B cell (primary cell): Measurements from ENCODE around the gene ATP11A. TPM values are rescaled to one million over a fixed set of nuclear protein-coding genes. Genes with fewer than 3 reads are reported as not detected.

ENCODE experiments used
- ATAC-seq: fragments of 200-7000 bp; cut with Tn5 transposase; one replicate; pipeline ENCODE4 v1.10.0; 2021; ENCODE audit warnings: low read depth, mild to moderate bottlenecking, moderate number of reproducible peaks, moderate library complexity
- CTCF ChIA-PET: fragments of 350-600 bp; sonication (Branson Sonifier 250); formaldehyde crosslinking; loops from one replicate; lab custom pipeline; 2021; ENCODE audit warnings: antibody characterized with exemption, inconsistent platforms; lab: Charles Lee
- POLR2A ChIA-PET: fragments of 350-600 bp; sonication (Branson Sonifier 250); formaldehyde crosslinking; loops from one replicate; lab custom pipeline; 2021; ENCODE audit warnings: antibody characterized with exemption; lab: Charles Lee
- DNase-seq: peaks from one replicate; pipeline ENCODE4 v3.0.0; 2013
- H2AFZ ChIP-seq: 2 replicates; pipeline ENCODE4 v1.6.1; 2012; ENCODE audit warnings: mild to moderate bottlenecking, low read depth, low read length; ENCODE audit not compliant: insufficient read depth, poor library complexity, severe bottlenecking
- H3K27ac ChIP-seq, 2 donors: 1 replicate in 1 of 2; 2 replicates in 1 of 2; pipeline ENCODE4 v1.5.1; 2012 to 2013; ENCODE audit warnings: low read length in 2 of 2, mild to moderate bottlenecking in 2 of 2, moderate library complexity in 1 of 2
- H3K27me3 ChIP-seq, 4 experiments: fragments of 200-600 bp in 1 of 4; sonication (generic) in 1 of 4; replicated peaks in 1 of 4; 1 replicate in 2 of 4; 2 replicates in 2 of 4; pipeline versions ENCODE4 v1.6.1 to v1.7.0; 2013 to 2016; ENCODE audit warnings: low read length in 3 of 4, mild to moderate bottlenecking in 2 of 4, mixed read lengths in 1 of 4, moderate library complexity in 1 of 4; ENCODE audit not compliant: insufficient read depth in 4 of 4, control insufficient read depth in 3 of 4; ENCODE audit errors: control extremely low read depth in 1 of 4
- H3K36me3 ChIP-seq, 2 experiments: replicated peaks in 1 of 2; 1 replicate in 1 of 2; 2 replicates in 1 of 2; pipeline versions ENCODE4 v1.6.1 to v1.7.1; 2013; ENCODE audit warnings: low read length in 1 of 2; ENCODE audit not compliant: insufficient read depth in 2 of 2, control insufficient read depth in 1 of 2; ENCODE audit errors: control extremely low read depth in 1 of 2, extremely low read depth in 1 of 2
- H3K4me1 ChIP-seq, 2 donors: fragments of 200-600 bp in 1 of 2; sonication (generic) in 1 of 2; 1 replicate in 1 of 2; 2 replicates in 1 of 2; pipeline versions ENCODE4 v1.5.1 to v1.6.1; 2013 to 2017; ENCODE audit warnings: low read length in 2 of 2; ENCODE audit not compliant: control insufficient read depth in 2 of 2, insufficient read depth in 2 of 2
- H3K4me2 ChIP-seq: replicated peaks from 2 replicates; pipeline ENCODE3; 2012; ENCODE audit warnings: mild to moderate bottlenecking, low read depth, low read length; ENCODE audit not compliant: poor library complexity, severe bottlenecking
- H3K4me3 ChIP-seq, 5 experiments: fragments of 200-600 bp in 1 of 5; sonication (generic) in 1 of 5; 1 replicate in 3 of 5; 2 replicates in 2 of 5; pipeline versions ENCODE4 v1.5.1 to v1.7.0; 2011 to 2016; ENCODE audit warnings: low read length in 4 of 5, mild to moderate bottlenecking in 4 of 5, low read depth in 2 of 5, control low read depth in 1 of 5, moderate library complexity in 1 of 5; ENCODE audit not compliant: insufficient read depth in 1 of 5; ENCODE audit errors: control extremely low read depth in 1 of 5, extremely low read depth in 1 of 5
- H3K79me2 ChIP-seq: fragments of 200-600 bp; sonication (generic); one replicate; pipeline ENCODE4 v1.6.0; 2016; ENCODE audit warnings: low read length; ENCODE audit not compliant: control insufficient read depth, insufficient read depth
- H3K9ac ChIP-seq: fragments of 200-600 bp; sonication (generic); 2 replicates; pipeline ENCODE4 v1.6.1; 2017; ENCODE audit warnings: mild to moderate bottlenecking, low read length, moderate library complexity
- H3K9me3 ChIP-seq, 3 donors: one replicate each; pipeline versions ENCODE4 v1.6.1 to v1.7.1; 2013; ENCODE audit warnings: low read length in 2 of 3; ENCODE audit not compliant: control insufficient read depth in 2 of 3, insufficient read depth in 1 of 3; ENCODE audit errors: control extremely low read depth in 1 of 3
- H4K20me1 ChIP-seq: 2 replicates; pipeline ENCODE4 v1.6.0; 2012; ENCODE audit warnings: mild to moderate bottlenecking, low read length; ENCODE audit not compliant: insufficient read depth, control insufficient read depth, poor library complexity, severe bottlenecking
- H3K27ac Mint-ChIP-seq: one replicate; pipeline ENCODE4 v1.8.0; 2021; ENCODE audit warnings: mixed read lengths
- H3K27me3 Mint-ChIP-seq: one replicate; pipeline ENCODE4 v1.8.0; 2021; ENCODE audit warnings: mixed read lengths
- H3K4me1 Mint-ChIP-seq: one replicate; pipeline ENCODE4 v1.8.0; 2021; ENCODE audit warnings: mixed read lengths
- H3K4me3 Mint-ChIP-seq: one replicate; pipeline ENCODE4 v1.8.0; 2021; ENCODE audit warnings: mixed read lengths
- H3K9me3 Mint-ChIP-seq: one replicate; pipeline ENCODE4 v1.8.0; 2022; ENCODE audit warnings: mixed read lengths; ENCODE audit not compliant: insufficient read depth
- CTCF ChIP-seq: fragments of 200-600 bp; IDR thresholded peaks from one replicate; pipeline ENCODE4 v1.8.0; 2022; ENCODE audit warnings: antibody characterized with exemption, mild to moderate bottlenecking
- EZH2 ChIP-seq: IDR thresholded peaks from 2 replicates; pipeline ENCODE4 v1.6.1; 2012; ENCODE audit warnings: borderline replicate concordance, low read depth, mild to moderate bottlenecking, moderate library complexity, low read length; ENCODE audit not compliant: insufficient read depth, poor library complexity, severe bottlenecking
- WGBS: methylation state at CpG from one replicate; pipeline ENCODE4 v1.1.5; 2013; ENCODE audit warnings: missing lambda C conversion rate; ENCODE audit not compliant: insufficient coverage; 5-methylcytosine and 5-hydroxymethylcytosine counted together
- intact Hi-C: fragments of 100-400 bp; cut with micrococcal nuclease; formaldehyde crosslinking; loops from one replicate; pipeline ENCODE4 v1.10.0; 2022
- polyA plus RNA-seq: library from polyadenylated mRNA; depleted of rRNA; stranded (reverse); fragments of >200 nt; gene quantifications from 2 replicates; pipeline ENCODE4 v1.2.3, GENCODE V29; 2012
- total RNA-seq, 2 donors: library from RNA; stranded (reverse); fragments of 120-200 nt in 1 of 2; gene quantifications; 1 replicate in 1 of 2; 2 replicates in 1 of 2; pipeline versions ENCODE4 v1.2.3 to v1.2.4, GENCODE V29; 2013 to 2022

Gene ATP11A
- total and polyA plus RNA-seq, 2 donors (not counting 1 experiment from before 2014, with no cell fraction given): 36.9 to 60.3 TPM

- H3K9ac ChIP-seq: no peak overlapping the region
- H2AFZ ChIP-seq: no peak overlapping the region
- H3K27ac Mint-ChIP-seq: no peak overlapping the region
- DNase-seq (no peak), ATAC-seq (no peak)
- peaks cover 0 to 13% of the 10 kb centered on the region in 2 experiments for H3K36me3 ChIP-seq
- WGBS: 90% methylated on average over 19 of the region's 22 CpGs
- peaks cover 20% of the 10 kb centered on the region for H3K4me1 Mint-ChIP-seq
- ChIA-PET POLR2A (no interaction called here), CTCF (interaction anchor here (1.7 kb wide), 1 partner anchor 15 kb away, joined by 6 read pairs; no protein-coding TSS in a partner anchor)
- no peak overlapping the region for H3K27ac ChIP-seq
- no peak overlapping the region for H3K4me3 Mint-ChIP-seq
- no peaks in the 10 kb centered on the region for H3K27me3 ChIP-seq
- intact Hi-C loops: no loop called here
- H3K9me3 ChIP-seq: no peaks in the 10 kb centered on the region
- no peak overlapping the region for H3K4me3 ChIP-seq
- TF ChIP-seq EZH2 (no peak), CTCF (no peak)
- no peaks in the 10 kb centered on the region for H3K9me3 Mint-ChIP-seq
- peaks cover 13 to 17% of the 10 kb centered on the region in 2 donors for H3K4me1 ChIP-seq
- H3K27me3 Mint-ChIP-seq: no peaks in the 10 kb centered on the region
- H3K4me2 ChIP-seq: peak overlapping the region; percentile 21
- no peaks in the 10 kb centered on the region for H4K20me1 ChIP-seq
- H3K79me2 ChIP-seq: no peaks in the 10 kb centered on the region
Measured at GRCh38 chr13:112859128-112859816, 169.4 kb downstream of the ATP11A start.

GRCh38 chr13:112859817-112860190, 170.0 kb downstream of the ATP11A start:
- intact Hi-C loops: no loop called here
- no peaks in the 10 kb centered on the region for H3K9me3 ChIP-seq
- Mint-ChIP-seq H3K27me3 (no peaks in the 10 kb centered on the region), H3K9me3 (no peaks in the 10 kb centered on the region), H3K4me3 (no peak overlapping the region), H3K27ac (no peak overlapping the region), H3K4me1 (peaks cover 20% of the 10 kb centered on the region)
- H3K36me3 ChIP-seq: peaks cover 0 to 9% of the 10 kb centered on the region in 2 experiments
- no peaks in the 10 kb centered on the region for H3K27me3 ChIP-seq
- ChIA-PET CTCF (interaction anchor here (1.7 kb wide), 1 partner anchor 15 kb away, joined by 6 read pairs; no protein-coding TSS in a partner anchor), POLR2A (no interaction called here)
- 14% methylated on average over 6 of the region's 7 CpGs for WGBS
- no peak overlapping the region for H2AFZ ChIP-seq
- DNase-seq: peak; percentile 42
- no peak overlapping the region for H3K4me3 ChIP-seq
- H3K4me2 ChIP-seq: peak overlapping the region; percentile 21
- no peak overlapping the region for H3K27ac ChIP-seq
- H3K9ac ChIP-seq: no peak overlapping the region
- no peak for TF ChIP-seq EZH2
- H3K79me2 ChIP-seq: no peaks in the 10 kb centered on the region
- H4K20me1 ChIP-seq: no peaks in the 10 kb centered on the region
- ATAC-seq: peak; percentile 79
- H3K4me1 ChIP-seq: peaks cover 13 to 17% of the 10 kb centered on the region in 2 donors
